RCC 7860 (cell line): ENCODE data around the gene POLR2L.

ENCODE experiments used
- DNase-seq: peaks from one replicate; pipeline ENCODE4 v3.0.0-alpha.2; 2015; ENCODE audit warnings: low spot score
- FAIRE-seq: peaks from 2 replicates; lab custom pipeline; 2012; peaks lifted over from hg19 to GRCh38; lab: Jason Lieb, UNC

Gene POLR2L

DNA sequence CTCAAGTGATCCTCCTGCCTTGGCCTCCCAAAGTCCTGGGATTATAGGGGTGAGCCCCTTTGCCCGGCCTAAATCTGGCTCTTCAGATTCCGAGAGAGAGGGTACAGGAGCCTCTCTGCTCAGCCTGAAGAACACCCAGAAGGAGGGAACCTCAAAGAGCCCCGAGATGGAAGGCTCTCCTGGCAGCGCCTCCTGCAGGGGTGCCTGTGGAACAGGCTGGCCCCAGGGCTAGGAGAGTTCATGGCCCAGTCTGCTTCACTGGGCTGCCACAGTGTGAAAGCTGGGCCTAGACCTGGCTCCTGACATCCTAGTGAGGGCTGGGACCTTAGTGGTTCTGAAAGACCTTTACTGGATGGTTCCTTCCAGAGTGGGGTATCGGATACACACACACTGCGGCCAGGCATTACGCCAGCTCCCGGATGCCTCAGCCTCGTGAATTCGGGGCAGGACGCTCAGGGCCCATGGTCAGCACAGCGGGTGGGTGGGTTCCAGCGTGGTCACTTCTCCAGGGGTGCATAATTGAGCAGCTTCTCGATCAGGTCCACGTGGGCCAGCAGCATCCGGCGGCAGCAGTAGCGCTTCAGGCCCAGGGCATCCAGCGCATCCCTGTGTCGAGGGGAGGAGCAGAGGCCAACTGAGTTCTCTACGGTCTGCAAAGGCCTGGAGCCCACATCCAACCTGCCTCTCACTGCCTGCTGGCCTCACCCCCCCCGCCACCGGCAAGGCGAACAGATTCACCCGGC lies 2.3 kb downstream of the POLR2L start:
- DNase-seq: no peak
- no peak for FAIRE-seq

DNA sequence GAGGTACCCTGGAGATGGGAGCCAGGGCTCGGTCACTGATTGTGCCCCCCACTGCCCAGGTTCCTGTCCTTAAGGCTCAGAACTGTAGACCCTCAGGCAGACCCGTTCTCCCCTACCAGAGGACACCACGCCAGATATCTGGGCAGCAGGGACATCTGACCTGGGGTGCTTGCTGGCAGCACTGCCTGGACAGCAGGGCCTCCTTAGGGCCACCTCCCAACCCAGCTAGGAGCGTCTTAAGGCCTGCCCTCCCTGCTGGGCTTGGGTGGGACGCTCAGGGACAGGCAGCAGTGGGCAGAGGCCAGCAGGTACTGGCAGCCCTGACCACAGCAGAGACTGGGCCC lies 3.1 kb downstream of the POLR2L start:
- no peak for FAIRE-seq
- no peak for DNase-seq

DNA sequence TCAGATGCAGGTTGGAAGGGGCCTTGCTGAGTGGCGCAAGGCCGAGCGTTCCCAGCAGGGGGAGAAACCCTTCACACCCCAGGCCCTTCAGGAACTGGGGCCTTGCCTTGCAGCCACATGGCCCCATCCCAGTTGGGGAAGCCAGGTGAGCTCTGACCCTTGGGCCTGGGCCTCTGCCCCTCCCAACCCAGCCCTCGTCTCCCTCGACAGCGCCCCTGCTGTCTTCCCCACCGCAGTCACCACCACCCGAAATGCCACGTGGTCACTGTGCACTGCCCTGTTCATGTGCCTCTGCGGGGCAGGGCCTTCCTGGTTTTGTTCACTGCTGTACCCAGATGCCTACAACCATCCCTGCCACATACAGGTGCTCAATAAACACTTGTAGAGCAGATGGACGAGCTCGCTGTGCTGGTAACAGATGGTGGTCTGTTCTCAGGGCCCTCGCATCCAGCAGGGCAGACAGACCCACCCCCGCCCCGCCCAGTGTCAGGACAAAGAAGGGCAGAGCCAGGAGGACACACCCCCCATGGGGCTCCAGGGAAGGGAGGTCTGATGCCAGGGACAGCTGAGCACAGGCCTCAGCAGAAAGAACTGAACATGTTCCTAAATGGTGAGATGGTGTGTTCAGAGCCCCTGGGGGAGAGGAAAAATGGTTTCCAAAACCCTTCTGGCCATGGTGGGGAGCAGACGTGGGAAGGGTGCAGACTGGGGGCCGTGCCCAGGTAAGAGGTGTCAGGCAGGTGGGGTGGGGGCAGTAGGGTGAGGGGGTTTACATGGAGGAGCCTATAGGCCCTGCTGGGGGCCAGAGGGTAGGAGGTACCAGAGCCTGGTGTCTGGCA lies 3.7 kb downstream of the POLR2L start:
- FAIRE-seq: no peak

DNA sequence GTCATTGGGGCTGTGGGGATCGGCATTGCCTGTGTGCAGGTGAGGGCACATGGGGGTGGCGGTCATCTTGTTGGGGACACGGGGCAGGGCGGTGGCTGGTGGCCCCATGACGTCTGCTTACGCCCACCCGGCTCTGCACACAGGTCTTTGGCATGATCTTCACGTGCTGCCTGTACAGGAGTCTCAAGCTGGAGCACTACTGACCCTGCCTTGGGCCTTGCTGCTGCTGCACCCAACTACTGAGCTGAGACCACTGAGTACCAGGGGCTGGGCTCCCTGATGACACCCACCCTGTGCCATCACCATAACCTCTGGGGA lies 4.4 kb downstream of the POLR2L start:
- FAIRE-seq (no peak), DNase-seq (no peak)

More for the DNA sequence above, 3.7 kb downstream of the POLR2L start:
- no peak for DNase-seq

DNA sequence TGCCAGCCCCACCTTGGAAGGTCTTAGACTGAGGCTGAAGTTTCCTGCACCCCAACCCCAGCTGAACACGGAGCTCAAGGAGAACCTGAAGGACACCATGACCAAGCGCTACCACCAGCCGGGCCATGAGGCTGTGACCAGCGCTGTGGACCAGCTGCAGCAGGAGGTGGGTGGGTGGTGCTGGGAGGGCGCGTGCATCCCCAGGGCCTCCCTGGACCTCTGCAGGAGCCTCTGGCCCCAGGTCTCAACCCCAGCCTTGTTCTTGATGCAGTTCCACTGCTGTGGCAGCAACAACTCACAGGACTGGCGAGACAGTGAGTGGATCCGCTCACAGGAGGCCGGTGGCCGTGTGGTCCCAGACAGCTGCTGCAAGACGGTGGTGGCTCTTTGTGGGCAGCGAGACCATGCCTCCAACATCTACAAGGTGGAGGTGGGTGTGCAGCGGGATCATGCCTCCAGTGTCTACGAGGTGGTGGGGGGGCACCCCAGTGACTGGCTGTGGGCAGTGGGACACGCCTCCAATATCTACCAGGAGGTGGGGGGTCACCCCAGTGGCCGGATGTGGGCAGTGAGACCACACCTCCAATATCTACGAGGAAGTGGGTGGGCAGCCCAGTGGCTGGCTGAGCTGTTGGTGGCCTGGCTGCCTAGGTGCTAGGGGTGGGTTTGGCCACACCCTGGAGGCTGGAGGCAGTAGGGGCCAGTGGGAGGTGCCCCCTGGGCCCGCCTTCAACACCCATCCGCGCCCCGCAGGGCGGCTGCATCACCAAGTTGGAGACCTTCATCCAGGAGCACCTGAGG lies 4.9 kb downstream of the POLR2L start:
- FAIRE-seq: no peak
- no peak for DNase-seq

DNA sequence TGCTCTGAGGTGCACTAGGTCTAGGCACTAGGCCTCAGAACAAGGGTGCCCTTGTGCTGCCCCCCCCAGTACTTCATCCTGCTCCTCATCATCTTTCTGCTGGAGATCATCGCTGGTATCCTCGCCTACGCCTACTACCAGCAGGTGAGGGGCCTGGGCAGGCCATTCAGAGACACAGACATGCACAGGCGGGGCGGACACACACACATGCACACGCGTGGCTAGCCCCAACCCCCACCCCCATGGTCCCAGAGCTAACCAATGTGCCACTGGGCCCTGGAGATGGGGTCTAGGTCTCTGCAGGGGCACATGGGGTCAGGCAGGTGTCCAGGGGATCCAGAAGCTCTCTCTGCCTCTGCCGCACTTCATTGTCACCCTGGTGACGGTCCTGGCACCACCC lies 5.6 kb downstream of the POLR2L start:
- FAIRE-seq: no peak
- DNase-seq: no peak

DNA sequence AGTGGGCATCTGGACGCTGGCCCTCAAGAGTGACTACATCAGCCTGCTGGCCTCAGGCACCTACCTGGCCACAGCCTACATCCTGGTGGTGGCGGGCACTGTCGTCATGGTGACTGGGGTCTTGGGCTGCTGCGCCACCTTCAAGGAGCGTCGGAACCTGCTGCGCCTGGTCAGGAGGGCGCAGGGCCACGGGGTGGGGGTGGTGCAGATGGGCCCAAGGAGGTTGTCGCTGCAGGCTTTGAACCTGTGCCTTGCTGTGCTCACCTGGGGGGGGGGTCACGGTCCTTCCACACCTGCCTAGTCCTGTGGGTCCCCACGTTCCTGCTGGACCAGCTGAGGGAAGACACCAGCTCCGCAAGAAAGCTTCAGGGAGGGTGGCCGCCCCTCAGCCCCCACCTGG lies 6.1 kb downstream of the POLR2L start:
- FAIRE-seq: no peak

DNA sequence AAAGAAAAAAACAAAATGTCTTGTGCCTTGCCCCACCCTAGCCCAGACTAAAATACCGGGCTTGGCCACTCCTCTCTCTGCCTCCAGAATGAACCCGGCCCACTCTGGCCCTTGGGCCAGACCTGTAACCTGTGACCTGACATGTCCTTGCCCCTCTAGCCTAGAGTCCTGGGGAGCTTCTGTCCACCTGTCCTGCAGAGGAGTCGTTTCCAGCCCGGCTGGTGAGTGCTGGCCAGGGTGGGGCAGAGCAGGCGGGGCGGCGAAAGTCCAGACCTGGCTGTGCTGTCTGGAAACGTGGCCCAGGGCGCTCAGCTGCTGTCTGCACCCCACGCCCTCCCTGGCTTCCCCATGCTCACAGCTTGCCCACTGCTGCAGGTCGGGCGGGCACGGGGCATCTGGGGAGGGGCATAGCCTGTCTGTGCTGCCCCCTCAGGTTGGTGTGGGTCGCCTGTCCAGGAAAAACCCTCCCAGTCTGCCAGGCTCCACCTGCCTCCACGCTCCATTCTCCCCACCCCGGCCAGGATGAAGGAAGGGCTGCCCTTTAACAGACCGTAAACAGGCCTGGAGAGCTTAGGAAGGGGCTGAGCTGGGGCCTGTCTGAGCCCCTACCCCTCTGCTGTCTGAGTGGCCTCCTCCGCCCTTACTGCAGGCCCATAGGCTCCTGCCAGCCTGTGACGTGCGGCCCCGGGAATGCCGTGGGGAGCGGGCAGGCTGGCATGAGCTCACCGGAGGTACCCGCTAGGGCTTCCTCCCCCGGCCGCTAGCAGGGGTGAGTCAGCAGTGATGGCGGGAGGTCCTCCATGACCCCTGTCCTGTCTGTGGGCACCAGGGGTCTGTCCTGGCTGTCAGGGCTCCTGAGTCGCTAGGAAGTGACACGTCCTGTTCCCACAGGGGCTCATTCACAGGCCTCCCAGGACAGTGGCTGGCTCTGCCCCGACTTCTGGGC lies 7.7 kb downstream of the POLR2L start:
- peak; percentile 97 for DNase-seq
- peak; percentile 91 for FAIRE-seq

More for the DNA sequence above, 6.1 kb downstream of the POLR2L start:
- DNase-seq: no peak

DNA sequence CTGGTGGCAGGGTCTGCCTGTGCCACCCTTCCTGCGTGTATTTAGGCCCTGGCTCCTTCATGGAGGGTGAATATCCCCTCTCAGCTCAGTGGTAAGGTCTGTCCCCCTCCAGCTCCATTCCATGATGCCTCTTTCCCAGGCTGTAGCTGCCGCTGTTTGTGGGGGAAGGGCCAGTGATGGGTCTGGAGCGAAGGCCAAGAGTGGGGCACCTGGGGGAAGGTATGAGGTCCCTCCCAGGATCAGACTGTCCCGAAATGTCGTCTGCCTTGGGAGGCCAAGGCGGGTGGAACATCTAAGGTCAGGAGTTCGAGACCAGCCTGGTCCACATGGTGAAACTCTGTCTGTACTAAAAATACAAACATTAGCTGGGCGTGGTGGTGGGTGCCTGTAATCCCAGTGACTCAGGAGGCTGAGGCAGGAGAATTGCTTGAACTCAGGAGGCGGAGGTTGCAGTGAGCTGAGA lies 8.4 kb downstream of the POLR2L start:
- FAIRE-seq (peak; percentile 31), DNase-seq (no peak)

DNA sequence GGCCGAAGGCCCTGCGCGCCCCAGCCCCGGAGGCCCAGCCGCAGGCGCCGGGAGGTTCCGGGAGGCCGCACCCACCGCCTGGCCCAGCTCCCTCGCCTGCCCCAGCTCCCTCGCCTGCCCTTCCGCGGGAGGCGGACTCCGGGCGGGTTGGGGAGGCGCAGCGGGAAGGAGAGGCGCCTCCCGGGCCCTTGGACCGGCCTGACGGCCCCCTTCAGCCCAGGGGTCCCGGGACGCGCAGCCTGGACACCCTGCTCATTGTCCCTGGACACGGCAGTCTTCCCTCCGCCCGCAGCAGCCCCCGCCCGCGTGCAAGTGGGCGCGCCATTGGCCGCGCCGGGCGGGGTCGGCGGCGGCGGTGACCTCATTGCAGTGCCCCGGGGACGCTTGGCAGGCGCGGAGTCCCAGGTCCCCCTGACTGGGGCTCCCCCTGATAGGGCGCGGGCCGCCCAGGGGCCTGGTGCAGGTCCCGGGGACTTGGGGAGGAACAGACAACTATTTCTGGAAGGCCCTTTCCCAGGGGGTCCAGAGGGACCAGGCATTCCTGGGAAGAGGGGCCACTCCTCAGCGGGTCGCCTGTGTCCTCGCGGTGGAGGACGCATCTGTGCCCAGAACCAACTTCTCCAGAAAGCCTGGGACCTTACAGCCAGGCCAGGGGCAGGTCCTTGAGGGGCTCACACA lies 9.1 kb downstream of the POLR2L start:
- DNase-seq (no peak), FAIRE-seq (no peak)

DNA sequence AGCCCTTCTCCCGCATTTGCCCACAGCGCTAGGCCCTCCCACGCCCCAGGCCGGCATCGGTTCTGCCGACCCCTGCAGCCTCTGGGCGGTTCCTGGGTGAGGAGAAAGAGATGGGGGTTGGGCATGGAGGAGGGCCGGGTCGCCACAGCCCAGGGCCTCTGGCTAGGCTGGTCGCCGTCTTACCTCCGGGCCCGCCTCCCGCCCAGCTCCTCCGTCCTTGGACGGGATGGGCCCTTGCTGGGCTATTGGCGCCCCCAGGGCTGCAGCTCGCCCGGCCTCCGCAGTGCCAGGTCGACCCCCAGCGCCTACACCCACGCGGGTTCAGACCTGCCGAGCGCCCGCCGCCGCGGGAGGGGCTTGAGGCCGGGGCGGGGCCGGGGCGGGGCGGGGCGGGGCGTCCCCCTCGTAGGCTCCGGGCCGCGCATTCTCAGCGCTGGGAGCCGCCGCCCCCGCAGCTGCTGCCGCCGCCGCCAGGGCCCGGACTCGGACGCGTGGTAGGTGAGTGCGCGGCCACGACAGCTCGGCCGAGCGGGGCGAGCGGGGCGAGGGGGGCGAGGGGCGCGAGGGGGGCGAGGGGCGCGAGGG lies 9.7 kb downstream of the POLR2L start, which contains the start of gene CD151:
Gene CD151 (plus strand): TSS at position 424 of the 585 bp plus-strand sequence. CDS start 3,118 bp downstream, outside the sequence.
- FAIRE-seq (no peak), DNase-seq (peak; percentile 59)

DNA sequence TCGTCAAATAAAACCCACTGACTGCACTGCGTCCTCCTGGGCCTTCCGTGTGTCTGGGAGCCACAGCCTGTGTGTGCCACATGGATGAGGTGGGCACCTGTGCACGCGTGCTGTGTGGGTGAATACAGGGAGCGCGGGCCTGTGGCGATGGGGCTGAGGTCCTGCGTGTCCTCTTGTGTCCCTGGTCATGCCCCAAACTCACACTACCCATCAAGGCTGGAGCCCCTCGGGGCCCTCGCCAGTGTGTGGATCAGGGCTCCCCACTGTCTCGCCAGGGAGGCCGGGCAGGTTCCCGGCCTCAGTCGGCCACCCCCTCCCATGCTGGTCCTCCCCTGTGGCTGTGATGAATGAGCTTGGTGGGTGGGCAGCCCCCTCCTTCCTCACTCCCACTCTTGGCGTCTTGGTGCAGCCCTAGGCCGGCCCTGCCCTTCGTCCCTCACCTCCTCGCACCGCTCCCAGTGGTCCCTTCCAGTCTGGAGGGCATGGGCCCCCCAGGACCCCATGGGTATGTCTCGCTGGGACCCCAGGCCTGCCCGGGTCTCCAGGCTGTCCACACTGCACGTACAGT lies 10.3 kb downstream of the POLR2L start:
- FAIRE-seq (no peak), DNase-seq (no peak)

DNA sequence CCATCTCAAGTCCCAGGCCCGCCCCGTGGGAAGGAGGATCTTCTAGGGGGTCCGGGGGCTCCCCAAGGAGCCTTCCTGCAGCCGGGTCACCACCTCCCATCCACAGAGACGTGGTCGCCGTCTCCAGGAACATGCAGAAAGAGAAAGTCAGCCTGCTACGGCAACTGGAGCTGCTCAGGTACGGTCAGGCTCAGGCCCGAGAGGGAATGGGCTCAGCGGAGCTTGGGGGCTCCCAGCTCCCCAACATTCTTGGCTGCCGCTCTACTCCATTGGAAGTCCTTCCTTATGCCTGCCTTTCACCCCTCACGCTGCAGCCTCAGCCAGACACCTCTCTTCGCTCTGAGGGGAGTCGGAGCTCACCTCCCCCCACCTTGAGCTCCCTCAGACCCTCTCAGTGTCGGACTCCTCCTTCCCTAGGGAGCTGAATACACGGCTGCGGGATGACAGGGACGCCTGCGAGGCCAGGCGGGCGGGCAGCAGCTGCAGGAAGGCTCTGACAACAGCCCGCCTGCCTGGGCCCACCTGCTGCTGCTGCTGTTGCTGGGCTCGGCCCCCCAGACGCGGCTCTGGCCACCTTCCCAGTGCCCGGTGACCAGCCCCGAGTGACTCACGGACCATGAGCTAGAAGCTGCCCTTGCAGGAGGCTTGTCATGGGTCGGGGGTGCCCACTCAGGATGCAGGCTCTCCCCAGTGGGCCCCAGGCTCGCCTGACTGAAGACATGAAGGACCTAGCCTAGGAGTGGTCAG lies 11.0 kb downstream of the POLR2L start:
- FAIRE-seq: peak; percentile 70
- peak; percentile 87 for DNase-seq

DNA sequence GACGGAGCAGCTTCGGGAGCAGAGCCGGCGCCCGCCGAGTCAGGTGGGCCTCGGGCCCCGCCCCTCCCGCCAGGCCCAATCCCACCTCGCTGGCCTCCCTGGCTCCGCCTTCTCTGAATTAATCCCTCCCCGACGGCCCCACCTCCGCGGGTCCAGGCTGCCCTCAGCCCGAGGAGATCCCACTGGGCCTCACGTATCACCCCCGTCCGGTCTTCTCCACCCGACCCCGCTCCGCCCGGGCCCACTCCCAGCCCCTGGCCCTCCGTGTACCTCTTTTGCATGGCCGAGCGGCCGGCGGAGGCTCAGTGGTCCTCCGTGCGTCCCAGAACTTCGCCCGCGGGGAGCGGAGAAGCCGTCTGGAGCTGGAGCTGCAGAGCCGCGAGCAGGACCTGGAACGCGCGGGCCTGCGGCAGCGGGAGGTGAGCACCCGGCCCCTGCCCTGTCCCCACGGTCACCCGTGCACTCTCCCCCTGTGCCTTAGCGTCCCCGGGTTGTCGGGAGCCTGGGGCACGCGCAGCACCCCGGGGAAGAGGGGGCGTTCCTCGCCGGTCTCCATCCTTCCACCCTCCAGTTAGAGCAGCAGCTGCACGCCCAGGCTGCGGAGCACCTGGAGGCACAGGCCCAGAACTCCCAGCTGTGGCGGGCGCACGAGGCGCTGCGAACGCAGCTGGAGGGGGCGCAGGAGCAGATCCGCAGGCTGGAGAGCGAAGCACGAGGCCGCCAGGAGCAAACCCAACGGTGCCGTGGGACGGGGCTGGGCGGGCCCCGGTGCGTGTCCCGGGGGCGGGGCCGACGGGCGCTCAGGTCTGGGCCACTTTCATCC lies 11.8 kb downstream of the POLR2L start:
- DNase-seq (no peak), FAIRE-seq (no peak)

DNA sequence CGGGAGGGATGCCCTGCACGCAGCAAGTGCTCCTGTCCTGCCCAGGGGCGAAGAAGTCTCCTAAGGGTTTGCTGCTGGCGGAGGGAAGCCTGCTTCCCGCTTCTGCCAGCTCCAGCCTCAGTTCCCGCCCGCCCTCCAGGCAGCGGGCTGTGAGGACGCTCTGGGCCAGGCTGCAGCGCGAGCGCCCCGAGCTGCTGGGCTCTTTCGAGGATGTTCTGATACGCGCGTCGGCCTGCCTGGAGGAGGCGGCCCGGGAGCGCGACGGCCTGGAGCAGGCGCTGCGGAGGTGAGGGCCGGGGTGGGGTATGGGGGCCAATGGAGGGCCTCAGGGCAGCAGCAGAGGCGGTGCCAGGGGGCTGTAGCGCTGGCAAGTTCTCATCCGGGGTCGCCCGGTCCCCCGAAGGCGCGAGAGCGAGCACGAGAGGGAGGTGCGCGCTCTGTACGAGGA lies 12.5 kb downstream of the POLR2L start:
- no peak for FAIRE-seq

DNA sequence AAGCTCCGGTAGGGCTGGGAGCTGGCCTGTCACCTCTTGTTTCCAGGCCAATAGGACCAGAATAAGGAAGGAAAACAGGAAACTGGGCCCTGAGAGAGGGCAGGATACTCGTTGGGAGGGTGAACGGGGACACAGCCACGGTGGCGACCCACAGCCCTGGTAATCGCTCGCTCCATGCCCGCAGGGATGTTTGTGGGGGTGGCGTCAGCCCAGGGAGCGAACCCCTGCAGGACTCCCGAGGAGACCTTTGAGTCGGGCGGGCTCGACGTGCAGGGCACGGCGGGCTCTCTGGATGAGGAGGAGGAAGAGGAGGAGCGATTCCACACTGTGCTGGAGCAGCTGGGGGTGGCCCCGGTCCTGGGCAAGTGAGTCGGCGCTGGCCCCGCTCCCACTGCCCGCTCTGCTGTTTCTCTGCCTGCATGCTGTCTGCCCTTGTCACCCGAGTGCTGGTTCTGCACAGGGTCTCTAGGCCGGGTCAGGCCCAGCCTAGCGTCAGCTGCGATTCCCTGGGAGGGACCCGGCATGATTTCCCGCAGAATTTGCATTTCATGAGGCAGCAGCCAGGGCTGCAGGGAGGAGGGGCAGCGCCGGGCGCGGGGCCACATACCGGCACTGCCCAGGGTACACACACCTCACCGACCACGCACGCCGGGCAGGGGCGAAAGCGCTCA lies 13.0 kb downstream of the POLR2L start:
- FAIRE-seq (no peak), DNase-seq (peak; percentile 60)

More for the DNA sequence above, 12.5 kb downstream of the POLR2L start:
- DNase-seq: no peak
